DND-41 (cell line): ENCODE data around the gene KIF3B.

Experiments
- CTCF ChIP-seq: IDR thresholded peaks from 2 replicates; pipeline ENCODE4 v1.5.1; 2012; ENCODE audit warnings: borderline replicate concordance, low read length, moderate library complexity, mild to moderate bottlenecking; ENCODE audit not compliant: poor library complexity, severe bottlenecking; ENCODE audit errors: extremely low read depth
- EZH2 ChIP-seq: IDR thresholded peaks from 3 replicates; pipeline ENCODE4 v1.6.1; 2012; ENCODE audit warnings: borderline replicate concordance, low read depth, mild to moderate bottlenecking, moderate library complexity, low read length, inconsistent platforms; ENCODE audit not compliant: severe bottlenecking

- TF ChIP-seq CTCF (no peak), EZH2 (no peak)
Observed at GRCh38 chr20:32291166-32291565, 13.7 kb downstream of the KIF3B start.
